ENCODE data around the gene LAMB1. TPM values are rescaled to one million over a fixed set of nuclear protein-coding genes. Genes with fewer than 3 reads are reported as not detected.

The LAMB1 gene
- total and polyA plus RNA-seq, 7 donors, result 17.0 to 45.9 (median 25.8) TPM

GRCh38 chr7:108014215-108014614 is 11.3 kb upstream of the LAMB1 start:
- Histone ChIP-seq H3K9me3 (no peaks in the 10 kb centered on the region), H3K36me3 (ENCODE audit: insufficient read depth in 1 of 2, low read depth in 1 of 2) (no peaks in the 10 kb centered on the region), H3K4me3 (no peak overlapping the region), H3K4me1 (no peaks in the 10 kb centered on the region), H3K27me3 (ENCODE audit: insufficient read depth in 3 of 3, low read length in 2 of 3) (no peaks in the 10 kb centered on the region), H3K27ac (no peak overlapping the region)
- intact Hi-C loops (cut with DNase I), result no loop called here
- DNase-seq (no peak), ATAC-seq (no peak)
- no peak for TF ChIP-seq CTCF (IDR thresholded peaks at IDR 0.05)
- 54 to 60% (median 56%) methylated on average over 2 of the region's 2 CpGs for WGBS, 3 donors

DNA sequence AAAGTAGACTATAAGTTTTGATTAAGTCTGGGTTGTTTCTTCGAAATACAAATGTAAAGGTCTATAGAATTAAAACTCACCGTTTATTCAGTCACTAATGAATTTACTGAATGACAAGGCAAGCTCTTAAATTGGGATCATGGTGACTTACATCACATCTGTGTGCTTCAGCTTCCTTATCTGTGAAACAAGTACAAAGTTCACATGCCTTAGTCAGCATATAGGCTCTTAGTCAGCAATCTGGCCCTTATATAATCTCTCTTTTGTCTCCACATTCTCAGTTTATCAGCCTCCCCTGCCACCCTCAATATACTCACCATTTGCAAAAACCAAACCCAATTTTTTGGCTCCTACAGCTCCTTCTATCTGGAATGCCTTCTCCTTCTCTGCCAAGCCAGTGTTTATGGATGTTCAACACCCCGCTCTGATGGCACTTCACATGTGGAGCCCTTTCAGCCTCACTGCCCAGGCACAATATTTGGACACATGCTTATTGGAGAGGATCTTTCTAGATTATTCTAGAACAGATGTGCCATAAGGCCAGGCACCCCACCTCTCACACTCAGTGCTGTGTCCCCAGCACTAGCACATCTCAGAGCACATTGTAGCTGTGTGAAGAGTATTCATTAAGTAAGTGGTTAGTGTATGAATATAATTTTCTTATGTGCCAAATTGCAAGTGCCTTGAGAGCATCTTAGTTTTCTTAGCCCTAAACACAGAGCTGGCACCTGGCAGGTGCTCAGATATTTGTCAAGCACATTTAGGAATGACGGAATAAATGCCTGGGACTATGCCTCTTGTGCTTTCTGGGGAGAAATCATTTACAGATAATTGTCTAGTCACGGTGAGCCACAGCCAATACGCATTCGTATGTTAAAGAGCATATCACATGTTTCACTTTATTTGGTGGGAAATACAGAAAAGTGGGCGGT is 9.8 kb upstream of the LAMB1 start:
- intact Hi-C loops (cut with DNase I), result no loop called here
- H3K36me3 ChIP-seq (ENCODE audit: insufficient read depth in 1 of 2, low read depth in 1 of 2), result no peaks in the 10 kb centered on the region
- no peaks in the 10 kb centered on the region for H3K4me1 ChIP-seq
- WGBS, 3 donors, result 76 to 84% (median 82%) methylated on average over 8 of the region's 8 CpGs
- H3K4me3 ChIP-seq, result no peak overlapping the region
- H3K9me3 ChIP-seq, result no peaks in the 10 kb centered on the region
- ATAC-seq (no peak), DNase-seq (no peak)
- H3K27me3 ChIP-seq (ENCODE audit: insufficient read depth in 3 of 3, low read length in 2 of 3), result no peaks in the 10 kb centered on the region
- no peak for TF ChIP-seq CTCF (IDR thresholded peaks at IDR 0.05)
- H3K27ac ChIP-seq, result no peak overlapping the region

DNA sequence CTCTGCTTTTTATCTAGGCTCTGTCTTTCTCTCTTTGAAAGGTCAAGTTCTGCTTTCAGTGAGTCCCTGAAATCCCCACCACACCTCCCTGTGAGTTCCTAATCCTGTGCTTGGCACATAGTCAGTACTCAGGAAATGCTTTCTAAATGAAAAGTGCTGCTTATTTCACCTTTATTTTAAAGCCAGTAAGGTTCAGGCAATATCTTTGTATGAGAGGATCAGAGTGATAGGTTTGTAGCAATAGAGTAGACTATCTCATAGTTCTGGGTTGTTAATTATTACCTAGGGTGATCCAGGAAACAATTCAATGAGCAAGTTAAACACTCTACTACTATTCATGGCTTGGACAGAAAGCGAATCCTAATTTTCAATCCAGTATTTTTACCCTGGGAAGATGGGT is 7.4 kb upstream of the LAMB1 start:
- Histone ChIP-seq H3K36me3 (ENCODE audit: insufficient read depth in 1 of 2, low read depth in 1 of 2) (no peaks in the 10 kb centered on the region), H3K27ac (no peak overlapping the region), H3K4me3 (no peak overlapping the region), H3K4me1 (no peaks in the 10 kb centered on the region), H3K9me3 (no peaks in the 10 kb centered on the region), H3K27me3 (ENCODE audit: insufficient read depth in 3 of 3, low read length in 2 of 3) (peaks cover 0 to 7% (median 0%) of the 10 kb centered on the region in 3 donors)
- no peak for TF ChIP-seq CTCF (IDR thresholded peaks at IDR 0.05)
- WGBS, 3 donors, result 83 to 94% (median 89%) methylated on average over 1 of the region's 1 CpG
- intact Hi-C loops (cut with DNase I), result no loop called here
- ATAC-seq (no peak), DNase-seq (no peak)

DNA sequence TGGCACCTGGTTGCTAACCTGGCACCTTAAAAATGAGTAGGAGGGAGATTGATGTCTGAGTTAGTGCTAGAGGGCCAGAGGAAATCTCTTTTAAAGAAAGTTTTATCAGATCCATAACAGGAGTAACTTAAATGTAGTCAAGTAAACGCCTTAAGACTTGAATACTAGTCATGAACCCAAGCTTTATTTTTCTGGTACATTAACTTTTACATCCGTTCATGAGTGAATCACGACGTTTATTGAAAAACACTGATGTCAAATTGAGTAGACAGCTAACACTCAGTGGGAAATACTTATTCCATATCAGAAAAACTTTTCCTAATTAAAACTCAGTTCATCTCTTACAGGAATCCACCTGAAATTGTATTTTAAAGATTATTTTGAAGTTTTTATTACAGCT is 6.9 kb upstream of the LAMB1 start:
- Histone ChIP-seq H3K4me1 (no peaks in the 10 kb centered on the region), H3K27me3 (ENCODE audit: insufficient read depth in 3 of 3, low read length in 2 of 3) (peaks cover 0 to 12% (median 0%) of the 10 kb centered on the region in 3 donors), H3K9me3 (no peaks in the 10 kb centered on the region), H3K36me3 (ENCODE audit: insufficient read depth in 1 of 2, low read depth in 1 of 2) (no peaks in the 10 kb centered on the region), H3K27ac (no peak overlapping the region), H3K4me3 (no peak overlapping the region)
- 90 to 93% (median 93%) methylated on average over 4 of the region's 4 CpGs for WGBS, 3 donors
- no peak for ATAC-seq
- TF ChIP-seq CTCF (IDR thresholded peaks at IDR 0.05), result no peak
- DNase-seq, result no peak
- intact Hi-C loops (cut with DNase I), result no loop called here
